ENCODE data around the gene GRAP2.

GRCh38 chr22:39927544-39927943 lies 26.7 kb downstream of the GRAP2 start:
- TF ChIP-seq POLR2A (IDR thresholded peaks at IDR 0.05; ENCODE audit: low read length) (no peak), GATA1 (IDR thresholded peaks at IDR 0.05; ENCODE audit: low read depth, low read length) (no peak)

Data from erythroblast (primary cell).